HG02981 (cell line): Measurements from ENCODE around the gene EFHD1.
"Not testable (repeated sequence)": the region's sequence is repeated elsewhere in the genome, so short reads cannot be mapped to it uniquely, and the experiment has no call there.

Experiments used
- ATAC-seq: cut with Tn5 transposase; IDR thresholded peaks from one replicate; pipeline ENCODE4 v1.9.1; 2021; ENCODE audit warnings: mild to moderate bottlenecking, moderate library complexity; ENCODE audit not compliant: unreplicated experiment

Gene EFHD1

DNA sequence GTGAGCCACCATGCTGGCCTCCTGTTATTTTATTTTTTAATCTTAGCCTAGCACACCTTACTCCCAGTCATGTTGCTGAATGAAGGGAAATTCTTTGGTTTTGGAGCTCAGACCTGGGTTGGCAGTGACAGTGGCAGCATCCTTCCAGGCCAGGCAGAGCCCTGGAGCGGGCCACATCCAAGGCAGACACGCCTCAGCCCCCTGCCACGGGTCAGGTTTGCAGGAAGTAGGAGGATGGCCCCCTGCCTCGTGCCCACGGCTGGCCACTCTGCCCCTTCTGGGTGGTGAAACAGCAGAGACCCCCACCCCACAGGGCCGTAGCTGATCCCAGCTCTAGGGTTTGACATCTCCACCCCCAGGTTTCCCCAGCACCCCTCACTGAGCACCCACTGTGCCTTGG is 11.7 kb downstream of the EFHD1 start:
- ATAC-seq, result no peak

DNA sequence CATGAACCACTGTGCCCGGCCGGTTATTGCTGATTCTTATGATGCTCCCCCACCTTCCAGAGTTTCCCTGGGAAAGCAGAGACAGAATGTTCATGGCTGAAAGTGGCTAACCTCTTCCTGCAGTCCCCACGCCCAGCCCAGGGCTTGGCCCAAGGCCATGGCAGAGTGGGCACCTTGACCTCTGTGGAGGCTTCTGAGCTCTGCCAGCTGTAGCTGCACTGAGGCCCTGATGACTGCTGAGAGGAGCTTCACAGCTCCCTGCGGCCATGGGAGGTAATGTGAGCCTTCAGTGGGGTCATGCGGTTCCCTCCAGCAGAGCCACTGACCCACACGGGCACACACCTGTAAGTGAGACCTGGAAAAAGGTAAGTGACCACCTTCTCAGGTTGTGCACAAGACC is 13.3 kb downstream of the EFHD1 start:
- no peak for ATAC-seq

DNA sequence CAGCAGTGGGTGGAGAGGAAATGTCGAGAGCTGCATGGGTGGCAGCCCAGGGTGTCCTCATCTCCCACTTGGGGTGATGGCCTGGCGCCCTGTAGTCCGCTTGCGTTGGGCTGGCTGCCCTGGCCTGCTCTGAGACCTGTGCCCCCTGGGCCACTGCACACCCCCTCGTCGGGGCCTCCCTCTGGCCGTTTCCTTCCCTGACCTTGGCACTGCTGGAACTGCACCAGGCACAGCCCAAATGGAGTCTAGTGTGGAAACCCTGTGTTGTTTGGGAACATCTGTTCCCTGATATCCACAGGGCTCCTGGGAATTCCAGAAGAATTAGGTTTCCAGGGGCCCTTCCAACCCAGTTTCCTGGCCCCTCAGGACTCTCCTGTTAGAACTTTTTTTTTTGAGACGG is 13.9 kb downstream of the EFHD1 start:
- no peak for ATAC-seq

DNA sequence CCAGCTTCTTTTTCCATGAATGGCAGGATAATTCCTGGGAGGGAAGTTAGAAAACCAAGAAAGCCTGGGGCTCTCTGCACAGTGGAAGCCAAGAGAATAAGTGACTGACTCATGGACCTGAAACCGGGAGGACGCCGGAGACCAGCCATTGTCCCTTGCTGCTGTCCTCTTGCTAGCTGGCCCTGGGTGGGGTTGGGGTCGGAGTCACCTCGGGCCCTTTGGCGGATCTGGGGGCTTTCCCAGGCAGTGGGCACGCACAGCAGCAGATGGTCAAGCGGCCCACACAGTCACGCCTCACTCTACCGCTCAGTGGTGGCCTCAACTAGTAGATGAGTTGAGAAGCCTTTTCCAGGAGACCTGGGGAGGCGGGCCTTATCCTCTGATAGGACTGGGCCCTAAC is 15.6 kb downstream of the EFHD1 start:
- ATAC-seq, result no peak

DNA sequence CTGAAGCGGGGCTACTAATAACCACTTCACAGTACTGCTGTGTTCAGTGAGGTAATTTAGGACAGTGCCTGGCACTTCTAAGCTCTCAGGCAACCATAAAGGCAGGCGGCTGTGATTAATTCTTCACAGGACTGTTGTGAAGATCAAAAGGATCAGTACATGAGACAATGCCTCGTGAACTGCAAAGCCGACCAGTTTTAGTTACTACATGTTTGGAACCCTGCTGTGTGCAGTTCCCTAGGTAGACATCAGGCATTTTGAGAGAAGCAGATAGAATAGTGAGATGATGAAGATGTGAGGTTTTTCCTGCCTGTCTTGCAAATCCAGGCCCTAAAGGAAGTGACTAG is 19.1 kb downstream of the EFHD1 start:
- ATAC-seq, result no peak

DNA sequence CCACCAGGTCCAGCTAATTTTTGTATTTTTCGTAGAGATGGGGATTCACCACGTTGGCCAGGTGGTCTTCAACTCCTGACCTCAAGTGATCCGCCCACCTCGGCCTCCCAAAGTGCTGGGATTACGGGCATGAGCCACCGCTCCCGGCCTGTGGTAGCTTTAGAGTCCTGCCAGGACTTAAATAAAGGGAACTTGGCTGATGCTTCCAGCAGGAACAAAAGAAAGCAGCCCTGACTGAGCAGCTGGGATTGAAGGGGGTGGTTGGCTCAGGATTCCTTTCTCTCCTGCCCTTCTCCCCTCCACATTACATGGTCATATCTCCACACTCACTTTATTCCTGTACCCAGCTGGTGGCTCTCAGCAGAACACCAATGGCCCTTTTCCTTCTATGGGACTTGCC is 20.0 kb downstream of the EFHD1 start:
- ATAC-seq, result no peak

DNA sequence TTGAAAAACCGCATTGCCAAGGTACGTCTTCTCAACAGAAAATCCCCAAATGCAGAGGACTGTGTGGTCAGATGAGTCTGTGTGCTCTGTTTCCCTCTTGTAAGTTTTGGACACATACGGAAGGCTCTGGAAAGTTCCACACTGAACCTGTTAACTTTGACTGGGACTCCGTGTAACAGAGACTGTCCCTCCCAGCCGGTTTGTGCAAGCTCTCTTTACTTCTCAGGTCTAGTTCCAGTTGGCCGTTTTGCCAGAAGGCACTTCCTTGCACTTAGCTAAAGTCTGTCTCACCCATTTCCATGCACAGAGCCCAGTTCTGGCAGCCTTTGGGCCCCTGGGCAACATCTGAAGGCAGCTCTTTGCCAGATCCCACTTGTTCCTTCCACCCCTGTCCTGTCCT is 22.0 kb downstream of the EFHD1 start:
- ATAC-seq, result no peak

DNA sequence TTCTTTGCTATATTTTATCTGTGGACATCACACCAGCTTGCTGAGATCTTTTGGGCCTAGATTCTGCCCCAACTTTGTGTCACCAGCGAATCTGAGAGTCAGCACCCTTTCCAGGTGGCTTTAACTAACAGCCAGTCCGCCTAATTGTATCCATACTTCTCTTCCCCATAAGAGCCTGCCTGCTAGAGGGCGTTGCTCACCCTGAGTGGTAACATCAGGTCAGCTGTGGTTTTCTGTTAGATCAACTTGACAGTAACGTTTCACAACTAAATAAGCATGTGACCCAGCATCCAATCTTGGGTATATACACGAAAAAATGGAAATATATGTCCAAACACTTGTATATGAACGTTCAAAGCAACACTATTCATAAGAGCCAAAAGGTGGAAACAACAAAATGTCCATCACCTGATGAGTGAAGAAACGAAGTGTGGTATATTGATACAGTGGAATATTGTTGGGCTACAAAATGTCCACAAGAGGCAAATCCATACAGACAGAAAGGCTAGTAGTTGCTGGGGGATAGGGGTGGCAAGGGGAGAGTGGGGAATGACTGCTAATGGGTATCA is 24.9 kb downstream of the EFHD1 start:
- ATAC-seq, result no peak

DNA sequence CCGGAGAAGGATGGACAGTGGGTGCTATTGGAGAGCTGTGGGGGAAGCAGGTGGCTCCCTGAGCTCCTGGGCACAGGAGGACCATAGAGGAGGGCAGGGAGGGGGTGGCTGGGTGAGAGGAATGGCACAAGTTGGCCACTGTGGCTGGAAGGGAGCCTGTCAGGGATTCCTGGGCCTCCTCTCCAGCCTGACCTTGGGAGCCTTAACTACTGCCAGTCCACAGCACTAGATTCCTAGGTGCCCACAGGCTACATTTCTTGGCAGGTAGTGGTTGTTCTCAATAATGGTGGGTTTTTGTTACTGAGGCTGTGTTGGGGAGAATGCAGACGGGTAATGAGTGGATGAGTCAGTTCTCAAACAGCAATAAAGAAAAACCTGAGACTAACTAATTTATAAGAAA is 26.0 kb downstream of the EFHD1 start:
- ATAC-seq, result no peak

DNA sequence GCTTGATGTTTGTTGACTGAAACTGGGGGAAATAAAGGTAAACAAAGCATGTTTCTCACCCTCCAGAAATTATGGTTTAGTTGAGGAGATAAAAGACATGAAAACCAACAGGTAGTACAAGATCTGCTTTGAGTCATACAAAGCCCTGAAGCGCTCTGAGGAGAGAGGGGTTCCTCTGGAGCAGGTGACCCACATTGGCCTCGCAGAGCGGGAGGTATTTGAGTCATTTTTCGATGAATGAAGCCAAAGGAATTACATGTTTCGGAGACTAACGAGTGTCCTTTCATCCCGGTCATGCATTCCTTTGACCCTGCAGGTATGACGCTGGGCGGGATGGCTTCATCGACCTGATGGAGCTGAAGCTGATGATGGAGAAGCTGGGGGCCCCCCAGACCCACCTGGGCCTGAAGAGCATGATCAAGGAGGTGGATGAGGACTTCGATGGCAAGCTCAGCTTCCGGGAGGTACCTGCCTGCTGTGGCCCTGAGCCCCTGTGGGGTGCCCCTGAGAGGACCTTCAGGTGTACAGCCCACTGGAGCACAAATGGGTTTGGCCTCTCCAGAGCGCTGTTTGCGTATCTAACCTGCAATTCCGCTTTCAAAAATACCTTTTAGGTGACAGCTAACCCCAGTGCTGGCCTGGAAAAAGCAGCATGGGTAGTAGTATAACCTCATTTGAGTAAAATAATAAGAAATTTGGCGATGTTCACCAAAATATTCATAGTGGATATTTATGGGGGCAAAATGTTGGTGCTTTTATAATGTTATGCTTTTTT is 29.3 kb downstream of the EFHD1 start:
- ATAC-seq, result no peak

DNA sequence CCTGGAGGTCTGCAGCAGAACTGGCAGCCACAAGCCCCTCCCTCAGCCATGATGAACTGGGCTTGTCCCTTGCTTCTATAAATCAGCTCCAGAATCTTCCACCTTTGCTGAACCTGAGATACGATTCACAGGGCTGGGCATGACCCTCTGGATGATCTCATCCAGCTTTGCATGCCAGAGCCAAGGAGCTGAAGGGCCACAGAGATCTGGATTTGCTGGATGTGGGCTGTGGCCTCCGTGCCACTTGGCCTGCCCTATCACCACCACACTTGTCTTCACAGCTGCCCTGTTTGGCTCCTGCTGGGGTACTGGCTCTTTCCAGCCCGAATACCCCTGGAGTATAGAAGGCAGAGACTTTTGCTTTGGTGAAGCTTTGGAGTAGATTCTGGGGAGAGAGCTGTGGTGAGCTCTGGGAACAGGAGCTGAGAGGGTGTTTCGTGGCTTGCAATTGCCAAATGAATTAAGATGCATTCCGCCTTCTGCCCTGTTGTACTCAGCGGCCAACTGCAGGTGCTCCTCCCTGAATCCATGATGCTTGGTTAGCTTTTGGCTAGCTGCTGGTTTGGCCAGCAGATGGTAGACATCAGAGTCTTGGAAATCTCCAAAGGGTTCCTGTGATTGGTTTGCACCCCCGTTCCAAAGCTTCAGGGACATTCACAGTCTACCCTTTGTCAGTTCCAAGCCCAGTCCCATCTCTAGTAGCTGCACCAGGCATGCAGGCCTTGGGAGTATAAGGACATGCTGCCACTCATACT is 32.8 kb downstream of the EFHD1 start:
- no peak for ATAC-seq

DNA sequence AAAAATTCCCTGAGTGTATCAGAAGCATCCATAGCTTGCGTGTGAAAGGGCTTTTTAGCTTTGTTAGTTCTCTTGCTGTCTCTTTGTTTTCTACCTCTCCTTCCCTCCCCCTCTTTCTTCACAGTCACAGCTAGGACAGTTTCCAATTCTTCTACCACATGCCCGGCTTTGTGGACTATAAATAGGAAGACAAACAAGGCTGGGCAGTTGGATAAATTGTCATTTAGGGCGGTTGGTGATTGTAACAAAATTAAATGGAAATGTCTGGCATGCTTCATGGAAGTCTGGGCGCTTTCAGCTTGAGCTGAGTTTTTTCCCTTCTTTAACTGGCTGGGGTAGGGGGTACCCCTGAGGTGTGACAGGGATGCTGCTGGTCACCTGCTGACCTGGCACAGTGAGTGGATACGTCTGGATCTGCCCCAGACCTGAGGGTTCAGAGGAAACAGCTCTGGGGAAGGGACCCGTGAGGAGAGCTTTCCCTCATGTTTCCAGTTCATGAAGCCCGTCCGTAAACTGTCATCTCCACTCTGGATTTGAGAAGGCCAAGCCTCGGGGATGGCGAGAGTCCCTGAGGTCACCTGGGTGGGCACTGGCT is 34.7 kb downstream of the EFHD1 start:
- ATAC-seq, result no peak

DNA sequence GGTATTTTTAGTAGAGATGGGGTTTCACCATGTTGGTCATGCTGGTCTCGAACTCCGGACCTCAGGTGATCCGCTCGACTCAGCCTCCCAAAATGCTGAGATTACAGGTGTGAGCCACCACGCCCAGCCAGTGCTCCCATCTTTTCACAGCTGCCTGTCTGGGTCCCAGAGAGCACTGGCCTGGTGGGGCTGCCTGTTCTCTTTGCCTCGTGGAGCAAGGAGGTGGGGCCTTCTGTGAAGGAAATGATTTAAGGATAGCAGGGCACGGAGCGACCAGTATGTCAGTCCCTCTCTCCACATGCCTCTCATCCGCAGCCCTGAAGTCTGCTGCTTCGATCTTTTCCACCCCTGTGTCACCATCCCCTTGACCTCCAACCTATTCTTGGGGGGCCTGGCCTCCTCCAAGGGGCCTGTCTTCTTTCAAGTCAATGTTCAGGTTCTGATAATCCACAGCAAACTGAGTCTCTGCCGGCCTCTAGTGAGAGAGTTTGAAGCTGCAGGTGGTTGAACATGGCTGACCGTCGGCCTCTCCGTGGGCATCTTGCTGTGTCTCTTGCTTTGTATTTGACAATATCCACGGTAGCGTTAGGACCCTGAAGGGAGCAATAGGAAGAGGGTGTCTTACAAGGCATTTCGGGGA is 35.5 kb downstream of the EFHD1 start:
- ATAC-seq, result no peak

DNA sequence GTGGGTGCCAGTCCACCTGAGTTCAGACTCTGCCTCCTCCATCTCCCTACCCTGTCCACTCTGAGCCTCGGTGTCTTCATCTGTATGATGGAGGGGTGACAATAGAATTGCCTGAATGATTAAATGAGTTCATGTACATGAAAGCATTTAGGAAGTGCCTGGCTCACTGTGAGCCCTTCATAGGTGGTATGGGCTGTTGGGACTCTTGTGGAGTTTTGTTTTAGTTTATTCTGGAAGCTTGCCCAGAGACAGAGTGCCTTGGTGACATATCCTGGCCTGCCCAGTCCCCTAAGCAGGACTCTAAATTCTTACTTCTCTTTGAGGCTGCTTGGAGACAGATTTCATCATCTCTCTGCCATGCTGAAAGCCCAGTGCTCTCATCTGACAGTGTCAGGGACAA is 39.2 kb downstream of the EFHD1 start:
- ATAC-seq, result no peak

DNA sequence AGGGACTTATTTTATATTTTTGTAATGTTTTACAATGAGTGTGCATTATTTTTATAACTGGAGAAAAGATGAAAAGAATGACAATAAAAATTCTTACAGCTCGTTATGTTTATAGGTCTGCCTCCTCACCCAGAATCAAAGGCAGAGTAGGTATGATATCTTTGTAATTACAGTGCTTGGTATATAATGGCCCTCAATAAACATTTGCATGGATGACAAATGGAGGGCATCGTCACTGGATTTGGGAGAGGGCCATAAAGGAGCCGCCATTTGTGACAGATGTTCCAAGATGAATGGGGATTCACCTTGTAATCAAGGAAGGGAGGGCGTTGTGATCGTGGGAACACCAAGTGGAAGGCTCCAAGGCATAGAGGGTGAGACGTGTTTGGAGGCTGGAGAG is 41.1 kb downstream of the EFHD1 start:
- ATAC-seq, result no peak

DNA sequence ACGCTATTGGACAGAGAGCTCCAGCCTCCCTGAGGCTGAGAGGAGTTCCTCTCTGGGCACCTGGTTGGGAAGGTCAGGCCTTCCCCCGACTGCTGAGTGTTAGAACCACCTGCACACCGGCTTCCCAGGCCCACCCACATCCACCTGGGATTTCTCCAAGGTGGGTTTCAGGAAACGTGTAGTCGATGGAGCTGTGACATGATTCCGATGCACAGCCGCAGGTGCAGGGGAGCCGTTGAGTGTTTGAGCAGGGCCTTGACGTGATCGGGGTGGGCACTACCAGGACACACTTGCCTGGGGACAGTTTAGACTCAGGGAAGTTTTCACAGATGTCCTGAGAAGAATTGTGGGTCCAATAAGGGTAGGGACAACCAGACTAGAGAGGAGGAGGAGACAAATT is 42.0 kb downstream of the EFHD1 start:
- ATAC-seq, result no peak

DNA sequence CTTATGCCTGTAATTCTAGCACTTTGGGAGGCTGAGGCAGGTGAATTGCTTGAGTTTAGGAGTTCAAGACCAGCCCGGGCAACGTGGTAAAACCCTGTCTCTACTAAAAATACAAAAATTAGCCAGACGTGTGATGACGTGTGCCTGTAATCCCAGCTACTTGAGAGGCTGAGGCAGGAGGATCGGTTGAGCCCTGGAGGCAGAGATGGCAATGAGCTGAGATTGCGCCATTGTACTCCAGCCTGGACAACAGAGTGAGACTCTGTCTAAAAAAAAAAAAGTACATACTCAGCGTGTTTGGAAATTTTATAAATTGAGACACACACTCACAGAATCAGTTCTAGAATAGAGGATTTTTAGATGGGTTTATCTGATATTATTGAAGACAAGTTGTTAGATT is 46.6 kb downstream of the EFHD1 start:
- ATAC-seq, result no peak

DNA sequence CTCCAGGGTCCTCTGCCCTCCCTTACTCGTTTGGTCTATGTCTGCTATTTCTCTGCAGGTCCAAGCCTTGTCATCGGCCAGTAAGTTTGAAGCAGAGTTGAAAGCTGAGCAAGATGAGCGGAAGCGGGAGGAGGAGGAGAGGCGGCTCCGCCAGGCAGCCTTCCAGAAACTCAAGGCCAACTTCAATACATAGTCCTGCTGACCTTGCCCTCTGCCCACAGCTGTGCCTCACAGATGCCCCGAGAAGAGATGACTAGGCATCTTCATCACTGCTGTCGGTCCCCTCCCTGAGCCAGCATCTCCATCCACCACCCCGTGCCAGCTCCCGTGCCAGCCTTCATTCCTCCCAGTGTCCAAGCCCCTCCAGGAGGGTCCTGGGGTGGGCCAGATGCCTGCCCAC is 48.1 kb downstream of the EFHD1 start:
- ATAC-seq, result no peak

DNA sequence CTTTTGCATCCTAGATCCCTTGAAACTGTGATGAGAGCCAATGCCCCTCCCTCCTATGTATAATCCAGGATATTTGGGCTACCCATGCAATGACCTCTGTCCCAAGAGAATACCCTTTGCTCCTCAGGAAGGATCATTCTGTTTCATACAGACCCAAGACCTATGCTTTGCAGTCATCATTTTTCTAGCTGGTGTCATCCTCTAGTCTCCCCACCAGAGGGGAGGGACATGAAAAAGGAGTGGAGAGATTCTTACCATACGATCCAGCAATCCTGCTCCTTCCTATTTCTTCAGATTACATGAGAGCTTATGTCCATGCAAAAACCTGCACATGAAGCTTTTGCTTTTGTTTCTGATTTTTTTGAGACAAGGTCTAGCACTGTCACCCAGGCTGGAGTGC is 50.0 kb downstream of the EFHD1 start:
- no peak for ATAC-seq

DNA sequence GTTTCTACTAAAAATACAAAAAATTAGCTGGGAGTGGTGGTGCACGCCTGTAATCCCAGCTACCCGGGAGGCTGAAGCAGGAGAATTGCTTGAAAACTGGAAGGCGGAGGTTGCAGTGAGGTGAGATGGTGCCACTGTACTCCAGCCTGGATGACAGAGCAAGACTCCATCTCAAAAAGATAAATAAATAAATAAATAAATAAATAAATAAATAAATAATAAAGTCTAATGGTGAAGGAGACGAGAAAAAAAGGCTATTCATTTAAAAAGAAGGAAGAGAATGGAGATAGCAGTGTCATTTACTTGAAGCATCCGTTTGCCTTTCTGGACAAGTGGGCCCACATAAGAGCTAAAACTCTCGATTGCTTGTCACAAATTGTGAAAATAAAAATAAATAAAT is 52.0 kb downstream of the EFHD1 start:
- not testable (repeated sequence) for ATAC-seq

DNA sequence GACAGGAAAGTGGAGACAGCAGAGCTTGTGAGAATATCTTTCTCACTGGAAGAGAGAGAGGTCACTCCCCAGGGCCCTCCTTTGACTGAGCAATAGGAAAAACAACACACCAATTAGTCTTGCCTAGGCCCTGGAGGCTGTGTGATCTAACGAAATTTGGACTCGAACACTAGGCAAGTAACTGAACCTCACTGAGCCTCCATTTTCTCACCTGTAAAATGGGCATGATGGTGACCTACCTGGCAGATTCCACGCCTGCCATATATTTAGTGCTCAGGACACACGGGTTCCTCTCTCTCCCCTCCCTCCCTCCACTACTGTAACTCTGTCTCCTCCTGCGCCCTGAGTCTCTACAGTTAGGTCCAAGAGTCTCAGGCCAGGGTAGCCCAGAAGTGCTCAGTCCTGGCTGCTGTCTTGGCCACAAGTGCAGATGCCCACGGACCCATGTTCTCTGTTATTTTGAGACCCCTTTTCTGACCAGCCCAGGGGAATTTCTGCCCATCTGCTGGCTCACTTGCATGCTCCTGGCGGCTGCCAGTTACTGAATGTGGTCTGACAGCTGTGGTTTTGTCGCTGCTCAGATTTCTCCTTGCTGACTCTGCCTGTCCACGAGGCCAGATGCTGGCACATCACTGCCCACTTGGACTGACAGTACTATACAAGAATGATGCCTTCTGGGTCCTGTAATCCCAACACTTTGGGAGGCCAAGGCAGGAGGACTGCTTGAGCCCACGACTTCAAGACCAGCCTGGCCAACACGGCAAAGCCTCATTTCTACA is 54.2 kb downstream of the EFHD1 start:
- ATAC-seq, result no peak
